MM.1S (cell line): ENCODE data around the gene CENPS.

Source experiments
- CTCF ChIP-seq: fragments of 300-600 bp; sonication (generic); IDR thresholded peaks from 2 replicates; pipeline ENCODE4 v1.5.1; 2016; ENCODE audit warnings: antibody characterized with exemption, low read length, mixed read lengths
- EZH2 ChIP-seq: fragments of 300-600 bp; sonication (generic); optimal IDR thresholded peaks from 2 replicates; pipeline ENCODE3; 2017; ENCODE audit warnings: low read depth, mild to moderate bottlenecking, antibody characterized with exemption, low read length, mixed read lengths
- EZH2phosphoT487 ChIP-seq: fragments of 300-600 bp; sonication (generic); IDR thresholded peaks from 2 replicates; pipeline ENCODE4 v1.6.1; 2018; ENCODE audit warnings: antibody characterized with exemption, low read length

GRCh38 chr1:10398734-10399443, 31.3 kb upstream of the CENPS start, which contains the start of gene PGD:
- no peak for TF ChIP-seq CTCF
- TF ChIP-seq EZH2, result no peak
- TF ChIP-seq EZH2phosphoT487, result no peak
